Cardiac fibroblast (primary cell): ENCODE results near the gene ALX3.
A peak's percentile ranks its signal among the peaks of the same experiment; 100 is the strongest.

Experiments
- DNase-seq, 2 donors: peaks; one replicate each; pipeline versions ENCODE4 v3.0.0 to v3.0.0-alpha.2; 2010; ENCODE audit warnings: low read depth in 2 of 2
- H3K4me3 ChIP-seq, 2 donors: replicated peaks in 1 of 2; 1 replicate in 1 of 2; 2 replicates in 1 of 2; pipeline ENCODE4 v1.5.1; 2011; ENCODE audit warnings: low read depth in 2 of 2, low read length in 2 of 2, mild to moderate bottlenecking in 2 of 2, moderate library complexity in 1 of 2
- TF ChIP-seq, protein P1 (sequence below): IDR thresholded peaks from one replicate; pipeline ENCODE4 v1.5.1; 2011; ENCODE audit warnings: low read depth, mild to moderate bottlenecking, low read length, inconsistent platforms

Gene ALX3

GRCh38 chr1:110064576-110065337, 5.7 kb downstream of the ALX3 start:
- no peak overlapping the region for H3K4me3 ChIP-seq
- TF ChIP-seq, protein P1, sequence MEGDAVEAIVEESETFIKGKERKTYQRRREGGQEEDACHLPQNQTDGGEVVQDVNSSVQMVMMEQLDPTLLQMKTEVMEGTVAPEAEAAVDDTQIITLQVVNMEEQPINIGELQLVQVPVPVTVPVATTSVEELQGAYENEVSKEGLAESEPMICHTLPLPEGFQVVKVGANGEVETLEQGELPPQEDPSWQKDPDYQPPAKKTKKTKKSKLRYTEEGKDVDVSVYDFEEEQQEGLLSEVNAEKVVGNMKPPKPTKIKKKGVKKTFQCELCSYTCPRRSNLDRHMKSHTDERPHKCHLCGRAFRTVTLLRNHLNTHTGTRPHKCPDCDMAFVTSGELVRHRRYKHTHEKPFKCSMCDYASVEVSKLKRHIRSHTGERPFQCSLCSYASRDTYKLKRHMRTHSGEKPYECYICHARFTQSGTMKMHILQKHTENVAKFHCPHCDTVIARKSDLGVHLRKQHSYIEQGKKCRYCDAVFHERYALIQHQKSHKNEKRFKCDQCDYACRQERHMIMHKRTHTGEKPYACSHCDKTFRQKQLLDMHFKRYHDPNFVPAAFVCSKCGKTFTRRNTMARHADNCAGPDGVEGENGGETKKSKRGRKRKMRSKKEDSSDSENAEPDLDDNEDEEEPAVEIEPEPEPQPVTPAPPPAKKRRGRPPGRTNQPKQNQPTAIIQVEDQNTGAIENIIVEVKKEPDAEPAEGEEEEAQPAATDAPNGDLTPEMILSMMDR, result no peak
- DNase-seq, result no peak

- no peak overlapping the region for H3K4me3 ChIP-seq
- TF ChIP-seq, protein P1, result no peak
Measured at GRCh38 chr1:110063781-110064180, 6.7 kb downstream of the ALX3 start.

DNA sequence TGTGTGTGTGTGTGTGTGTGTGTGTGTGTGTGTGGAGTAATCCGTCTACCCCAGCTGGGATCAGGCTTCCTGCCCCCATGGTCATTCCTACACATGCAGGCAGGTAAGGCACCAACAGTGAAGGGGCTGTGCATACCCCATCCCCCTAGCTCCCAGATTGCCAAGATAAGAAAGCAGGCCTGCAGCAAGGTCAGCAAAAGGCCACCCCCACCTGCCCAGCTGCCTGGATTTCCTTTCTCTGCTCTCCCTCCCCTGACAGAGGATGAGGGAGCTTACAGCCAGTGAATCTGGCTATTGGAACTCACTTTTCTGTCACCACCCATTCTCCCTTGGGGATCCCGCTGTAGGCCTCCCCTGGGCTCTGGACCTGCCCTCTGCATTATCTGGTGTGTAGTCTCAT, 7.9 kb downstream of the ALX3 start:
- H3K4me3 ChIP-seq, result no peak overlapping the region
- no peak for DNase-seq
- TF ChIP-seq, protein P1, result no peak

More at GRCh38 chr1:110063781-110064180, 6.7 kb downstream of the ALX3 start:
- no peak for DNase-seq

DNA sequence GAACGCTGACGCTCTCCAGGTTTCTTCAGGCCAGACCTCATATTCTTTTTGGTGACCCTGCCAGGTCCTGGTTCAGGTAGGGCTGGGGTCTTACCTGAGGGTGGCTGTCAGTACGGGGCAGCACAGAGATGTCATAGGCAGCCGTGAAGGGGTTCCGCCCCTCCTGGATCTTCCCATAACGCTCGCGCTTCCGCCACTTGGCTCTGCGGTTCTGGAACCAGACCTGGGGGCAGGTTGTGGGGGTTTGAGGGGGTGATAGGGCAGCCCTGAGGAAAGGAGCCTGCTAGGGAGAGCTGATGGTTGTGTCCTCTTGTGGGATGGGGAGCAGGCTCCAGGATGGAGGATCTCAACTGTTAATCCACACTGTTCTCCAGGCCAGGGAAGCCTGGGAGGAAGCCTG, 9.1 kb downstream of the ALX3 start:
- TF ChIP-seq, protein P1, result no peak
- H3K4me3 ChIP-seq, result no peak overlapping the region
- no peak for DNase-seq

GRCh38 chr1:110060662-110061060, 9.8 kb downstream of the ALX3 start:
- TF ChIP-seq, protein P1, result no peak
- no peak overlapping the region for H3K4me3 ChIP-seq
- no peak for DNase-seq

GRCh38 chr1:110060034-110060661, 10.3 kb downstream of the ALX3 start:
- H3K4me3 ChIP-seq, result no peak overlapping the region
- TF ChIP-seq, protein P1, result peak; percentile 86
- DNase-seq, result peak in 1 of 2 donors; percentile 46
